Stimulated activated CD4-positive, alpha-beta T cell treated with anti-CD3 and anti-CD28 coated beads, TNF-alpha, amount 100 ng/mL, for 24 hours (primary cell): ENCODE results near the gene PCID2.

Source experiments
- DNase-seq, 3 experiments: peaks; one replicate each; pipeline ENCODE4 v3.0.0-alpha.2; 2020; ENCODE audit warnings: low read depth in 3 of 3

The PCID2 gene

GRCh38 chr13:113149711-113150549 is 58.5 kb downstream of the PCID2 start:
- DNase-seq = no peak

- DNase-seq = no peak
Measured at GRCh38 chr13:113148940-113149503, 59.4 kb downstream of the PCID2 start.

- no peak for DNase-seq
Measured at GRCh38 chr13:113148407-113148806, 60.1 kb downstream of the PCID2 start.

- no peak for DNase-seq
Measured at GRCh38 chr13:113147206-113147605, 61.3 kb downstream of the PCID2 start.

GRCh38 chr13:113146750-113147149 is 61.7 kb downstream of the PCID2 start:
- no peak for DNase-seq

- DNase-seq = no peak
Measured at GRCh38 chr13:113145911-113146598, 62.4 kb downstream of the PCID2 start.

- peak in 1 of 3 experiments; percentile 64 for DNase-seq
Measured at GRCh38 chr13:113145496-113145895, 63.0 kb downstream of the PCID2 start.

- no peak for DNase-seq
Measured at GRCh38 chr13:113144255-113144629, 64.2 kb downstream of the PCID2 start.

GRCh38 chr13:113143466-113144254 is 64.8 kb downstream of the PCID2 start:
- no peak for DNase-seq

- no peak for DNase-seq
Measured at GRCh38 chr13:113142876-113143275, 65.6 kb downstream of the PCID2 start.

GRCh38 chr13:113141601-113141970 is 66.9 kb downstream of the PCID2 start:
- no peak for DNase-seq

GRCh38 chr13:113140677-113141600 is 67.5 kb downstream of the PCID2 start:
- no peak for DNase-seq

GRCh38 chr13:113139577-113139976 is 68.9 kb downstream of the PCID2 start:
- no peak for DNase-seq

- no peak for DNase-seq
Measured at GRCh38 chr13:113138792-113139551, 69.5 kb downstream of the PCID2 start.

GRCh38 chr13:113137691-113138298 is 70.7 kb downstream of the PCID2 start:
- DNase-seq = no peak

- DNase-seq = no peak
Measured at GRCh38 chr13:113135281-113135760, 73.1 kb downstream of the PCID2 start.

- DNase-seq = peak in 1 of 3 experiments; percentile 50
Measured at GRCh38 chr13:113129921-113130750, 78.3 kb downstream of the PCID2 start.

- no peak for DNase-seq
Measured at GRCh38 chr13:113129480-113129879, 79.0 kb downstream of the PCID2 start.
